ENCODE measurements around the gene EPHA4. TPM values are rescaled to one million over a fixed set of nuclear protein-coding genes. Genes with fewer than 3 reads are reported as not detected.

EPHA4 gene
- total and polyA plus RNA-seq, 2 experiments from 2014 or later, result 24.4 to 42.2 TPM

GRCh38 chr2:221377597-221377996 lies 194.5 kb downstream of the EPHA4 start:
- 29 to 42% methylated on average over 2 of the region's 2 CpGs for WGBS, 2 experiments (ENCODE audit: low coverage in 1 of 2, low lambda C conversion rate in 2 of 2, missing lambda C conversion rate in 2 of 2)
- Histone ChIP-seq H3K9ac (no peak overlapping the region), H3K4me2 (ENCODE audit: unreplicated experiment) (no peak overlapping the region), H3K36me3 (ENCODE audit: low read depth) (no peaks in the 10 kb centered on the region), H3K4me1 (ENCODE audit: insufficient read depth) (peaks cover 14% of the 10 kb centered on the region; the same call in 1 of the 2 replicates), H3K79me2 (ENCODE audit: insufficient read depth) (no peaks in the 10 kb centered on the region), H3K9me3 (ENCODE audit: low read depth) (no peaks in the 10 kb centered on the region), H3F3A (ENCODE audit: insufficient read depth) (0 out of 2 replicates have a peak, but pooled peaks cover 6% of the 10 kb centered on the region), H3K9me2 (ENCODE audit: insufficient read depth) (no peaks in the 10 kb centered on the region), H3K4me3 (no peak overlapping the region), H2AFZ (0 out of 2 replicates have a peak overlapping the region, but pooled peaks have one; percentile 42), H3K27ac (no peak overlapping the region), H3K27me3 (replicated peaks; ENCODE audit: insufficient read depth) (no peaks in the 10 kb centered on the region), H4K20me1 (ENCODE audit: insufficient read depth) (no peaks in the 10 kb centered on the region)
- TF ChIP-seq EZH2 (IDR thresholded peaks at IDR 0.05; ENCODE audit: insufficient read depth, poor library complexity, severe bottlenecking) (no peak), EZH2phosphoT487 (IDR thresholded peaks at IDR 0.05; ENCODE audit: insufficient read depth, low read depth) (no peak)
- DNase-seq, result no peak
- in situ Hi-C loops (cut with MboI), result no loop called here

- H3K9me3 ChIP-seq (ENCODE audit: low read depth), result no peaks in the 10 kb centered on the region
- no peak overlapping the region for H3K9ac ChIP-seq
- H3K4me3 ChIP-seq, result no peak overlapping the region
- no peak overlapping the region for H3K27ac ChIP-seq
- 0 out of 2 replicates have a peak, but pooled peaks cover 6% of the 10 kb centered on the region for H3F3A ChIP-seq (ENCODE audit: insufficient read depth)
- in situ Hi-C loops (cut with MboI), result no loop called here
- no peak overlapping the region for H3K4me2 ChIP-seq (ENCODE audit: unreplicated experiment)
- H3K27me3 ChIP-seq (replicated peaks; ENCODE audit: insufficient read depth), result no peaks in the 10 kb centered on the region
- H3K4me1 ChIP-seq (ENCODE audit: insufficient read depth), result peaks cover 19% of the 10 kb centered on the region
- DNase-seq, result peak; percentile 40
- H3K79me2 ChIP-seq (ENCODE audit: insufficient read depth), result no peaks in the 10 kb centered on the region
- no peaks in the 10 kb centered on the region for H3K36me3 ChIP-seq (ENCODE audit: low read depth)
- WGBS, 2 experiments (ENCODE audit: low coverage in 1 of 2, low lambda C conversion rate in 2 of 2, missing lambda C conversion rate in 2 of 2), result 29 to 34% methylated on average over 2 of the region's 2 CpGs
- no peak for TF ChIP-seq EZH2 (IDR thresholded peaks at IDR 0.05; ENCODE audit: insufficient read depth, poor library complexity, severe bottlenecking)
- no peak for TF ChIP-seq EZH2phosphoT487 (IDR thresholded peaks at IDR 0.05; ENCODE audit: insufficient read depth, low read depth)
- no peaks in the 10 kb centered on the region for H3K9me2 ChIP-seq (ENCODE audit: insufficient read depth)
- H4K20me1 ChIP-seq (ENCODE audit: insufficient read depth), result no peaks in the 10 kb centered on the region
- peak overlapping the region; percentile 42; the same call in 1 of the 2 replicates for H2AFZ ChIP-seq
Measured at GRCh38 chr2:221377066-221377465, 195.0 kb downstream of the EPHA4 start.

DNA sequence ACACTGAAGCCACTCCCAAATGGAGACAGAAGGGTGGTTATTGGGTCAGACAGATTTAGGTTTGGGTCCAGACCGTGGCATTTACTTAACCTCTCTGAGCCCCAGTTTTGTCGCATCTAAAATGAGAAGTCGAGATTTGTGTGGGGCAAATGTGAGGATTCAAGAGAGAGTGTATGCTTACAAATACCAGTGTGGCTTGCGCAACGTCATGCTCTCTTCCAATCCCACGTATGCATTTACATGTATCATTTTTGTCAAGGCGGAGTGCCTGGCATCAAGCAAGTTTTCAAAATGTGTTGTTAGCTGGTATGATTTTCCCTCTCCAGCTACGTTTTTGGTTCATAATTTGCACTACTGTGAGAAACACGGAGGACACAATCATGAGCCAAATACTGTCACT lies 197.9 kb downstream of the EPHA4 start:
- no peaks in the 10 kb centered on the region for H3K79me2 ChIP-seq (ENCODE audit: insufficient read depth)
- no peaks in the 10 kb centered on the region; the same call in 1 of the 2 replicates for H3K27me3 ChIP-seq (replicated peaks; ENCODE audit: insufficient read depth)
- no peak overlapping the region for H2AFZ ChIP-seq
- no peaks in the 10 kb centered on the region for H3K9me3 ChIP-seq (ENCODE audit: low read depth)
- 88 to 89% methylated on average over 9 of the region's 9 CpGs for WGBS, 2 experiments (ENCODE audit: low coverage in 1 of 2, low lambda C conversion rate in 2 of 2, missing lambda C conversion rate in 2 of 2)
- H4K20me1 ChIP-seq (ENCODE audit: insufficient read depth), result no peaks in the 10 kb centered on the region
- H3K9me2 ChIP-seq (ENCODE audit: insufficient read depth), result no peaks in the 10 kb centered on the region
- H3K9ac ChIP-seq, result no peak overlapping the region
- no peaks in the 10 kb centered on the region for H3K36me3 ChIP-seq (ENCODE audit: low read depth)
- H3K4me1 ChIP-seq (ENCODE audit: insufficient read depth), result peaks cover 21% of the 10 kb centered on the region
- H3K27ac ChIP-seq, result no peak overlapping the region
- TF ChIP-seq EZH2 (IDR thresholded peaks at IDR 0.05; ENCODE audit: insufficient read depth, poor library complexity, severe bottlenecking) (no peak), EZH2phosphoT487 (IDR thresholded peaks at IDR 0.05; ENCODE audit: insufficient read depth, low read depth) (no peak)
- no peak overlapping the region for H3K4me2 ChIP-seq (ENCODE audit: unreplicated experiment)
- DNase-seq, result no peak
- H3K4me3 ChIP-seq, result no peak overlapping the region
- 0 out of 2 replicates have a peak, but pooled peaks cover 6% of the 10 kb centered on the region for H3F3A ChIP-seq (ENCODE audit: insufficient read depth)
- in situ Hi-C loops (cut with MboI), result no loop called here

- Histone ChIP-seq H3F3A (ENCODE audit: insufficient read depth) (0 out of 2 replicates have a peak, but pooled peaks cover 6% of the 10 kb centered on the region), H3K36me3 (ENCODE audit: low read depth) (no peaks in the 10 kb centered on the region), H3K27ac (no peak overlapping the region), H3K9ac (no peak overlapping the region), H4K20me1 (ENCODE audit: insufficient read depth) (no peaks in the 10 kb centered on the region), H3K27me3 (replicated peaks; ENCODE audit: insufficient read depth) (no peaks in the 10 kb centered on the region; the same call in 1 of the 2 replicates), H3K4me1 (ENCODE audit: insufficient read depth) (peaks cover 21% of the 10 kb centered on the region), H3K79me2 (ENCODE audit: insufficient read depth) (no peaks in the 10 kb centered on the region), H3K9me3 (ENCODE audit: low read depth) (no peaks in the 10 kb centered on the region), H2AFZ (peak overlapping the region; percentile 67), H3K4me2 (ENCODE audit: unreplicated experiment) (peak overlapping the region; percentile 80), H3K4me3 (peak overlapping the region; percentile 54; the same call in 1 of the 2 replicates), H3K9me2 (ENCODE audit: insufficient read depth) (no peaks in the 10 kb centered on the region)
- DNase-seq, result no peak
- in situ Hi-C loops (cut with MboI), result no loop called here
- TF ChIP-seq EZH2 (IDR thresholded peaks at IDR 0.05; ENCODE audit: insufficient read depth, poor library complexity, severe bottlenecking), result no peak
- TF ChIP-seq EZH2phosphoT487 (IDR thresholded peaks at IDR 0.05; ENCODE audit: insufficient read depth, low read depth), result no peak
- whole genome bisulfite sequencing, 2 experiments (ENCODE audit: low coverage in 1 of 2, low lambda C conversion rate in 2 of 2, missing lambda C conversion rate in 2 of 2), result 39 to 42% methylated on average over 7 of the region's 7 CpGs
Measured at GRCh38 chr2:221372907-221373306, 199.2 kb downstream of the EPHA4 start.

All from GM23248 (cell line).